ENCODE data around the gene MAP7. TPM values are rescaled to one million over a fixed set of nuclear protein-coding genes. Genes with fewer than 3 reads are reported as not detected.
A peak's percentile ranks its signal among the peaks of the same experiment; 100 is the strongest.

MAP7 gene
- total and polyA plus RNA-seq, 9 of the 15 experiments (the other 6 are each of a cell fraction or from before 2014, with no cell fraction given), result 0.76 to 7.7 (median 3.9) TPM

DNA sequence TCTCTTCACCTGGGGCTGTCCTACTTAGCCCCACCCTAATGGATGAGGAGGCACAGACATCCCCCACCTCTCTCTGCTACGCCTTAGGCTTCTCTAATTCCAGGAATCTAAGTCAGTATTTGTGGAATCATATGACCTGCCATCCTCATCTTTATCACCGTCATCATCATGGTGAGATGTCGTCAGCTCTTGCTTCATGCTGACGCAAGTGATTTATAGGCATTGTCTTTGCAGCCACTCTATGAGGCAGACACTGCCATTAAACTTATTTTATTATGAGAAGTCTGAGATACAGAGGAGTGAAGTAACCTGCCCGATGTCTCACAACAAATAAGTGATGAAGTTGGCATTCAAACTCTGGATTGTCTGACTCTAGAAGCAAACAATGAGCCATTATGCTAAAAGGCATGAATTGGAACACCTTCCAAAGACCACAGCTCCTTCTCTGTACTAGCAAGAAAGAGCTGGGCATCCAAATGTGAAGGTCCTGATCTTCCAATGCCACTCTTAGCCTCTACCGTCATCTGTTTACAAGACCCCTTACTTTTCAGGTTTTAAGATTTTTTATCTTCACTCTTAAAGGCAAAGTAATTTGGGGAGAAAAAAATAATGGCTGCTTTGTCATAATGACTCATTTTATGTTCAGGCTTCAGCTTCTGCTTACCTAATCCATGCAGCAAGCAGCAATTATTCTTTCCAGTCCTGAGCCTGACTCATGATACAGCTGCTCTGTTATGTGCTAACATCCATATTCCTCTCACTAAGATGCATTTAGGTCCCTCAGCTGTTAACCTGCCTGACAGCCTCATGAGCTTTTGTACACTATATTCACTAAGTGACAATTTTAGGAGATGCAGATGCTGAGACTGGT lies 146.9 kb downstream of the MAP7 start (continued):
- TF ChIP-seq PCBP2 (IDR thresholded peaks at IDR 0.05; ENCODE audit: low read depth, low read length, poor library complexity, severe bottlenecking), result no peak
- TF ChIP-seq ARNT (IDR thresholded peaks at IDR 0.05), result peak in 1 of 2 experiments; percentile 69; a peak in 1 of 4 replicates
- TF ChIP-seq GTF2A2 (tag; IDR thresholded peaks at IDR 0.05), result no peak
- TF ChIP-seq, protein P1, sequence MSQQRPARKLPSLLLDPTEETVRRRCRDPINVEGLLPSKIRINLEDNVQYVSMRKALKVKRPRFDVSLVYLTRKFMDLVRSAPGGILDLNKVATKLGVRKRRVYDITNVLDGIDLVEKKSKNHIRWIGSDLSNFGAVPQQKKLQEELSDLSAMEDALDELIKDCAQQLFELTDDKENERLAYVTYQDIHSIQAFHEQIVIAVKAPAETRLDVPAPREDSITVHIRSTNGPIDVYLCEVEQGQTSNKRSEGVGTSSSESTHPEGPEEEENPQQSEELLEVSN (IDR thresholded peaks at IDR 0.05; ENCODE audit: borderline replicate concordance in 1 of 2, extremely low read depth in 1 of 2, insufficient read depth in 1 of 2, insufficient read length in 1 of 2, low read depth in 1 of 2, low read length in 1 of 2, poor library complexity in 1 of 2, severe bottlenecking in 1 of 2), result no peak
- TF ChIP-seq, protein P2, sequence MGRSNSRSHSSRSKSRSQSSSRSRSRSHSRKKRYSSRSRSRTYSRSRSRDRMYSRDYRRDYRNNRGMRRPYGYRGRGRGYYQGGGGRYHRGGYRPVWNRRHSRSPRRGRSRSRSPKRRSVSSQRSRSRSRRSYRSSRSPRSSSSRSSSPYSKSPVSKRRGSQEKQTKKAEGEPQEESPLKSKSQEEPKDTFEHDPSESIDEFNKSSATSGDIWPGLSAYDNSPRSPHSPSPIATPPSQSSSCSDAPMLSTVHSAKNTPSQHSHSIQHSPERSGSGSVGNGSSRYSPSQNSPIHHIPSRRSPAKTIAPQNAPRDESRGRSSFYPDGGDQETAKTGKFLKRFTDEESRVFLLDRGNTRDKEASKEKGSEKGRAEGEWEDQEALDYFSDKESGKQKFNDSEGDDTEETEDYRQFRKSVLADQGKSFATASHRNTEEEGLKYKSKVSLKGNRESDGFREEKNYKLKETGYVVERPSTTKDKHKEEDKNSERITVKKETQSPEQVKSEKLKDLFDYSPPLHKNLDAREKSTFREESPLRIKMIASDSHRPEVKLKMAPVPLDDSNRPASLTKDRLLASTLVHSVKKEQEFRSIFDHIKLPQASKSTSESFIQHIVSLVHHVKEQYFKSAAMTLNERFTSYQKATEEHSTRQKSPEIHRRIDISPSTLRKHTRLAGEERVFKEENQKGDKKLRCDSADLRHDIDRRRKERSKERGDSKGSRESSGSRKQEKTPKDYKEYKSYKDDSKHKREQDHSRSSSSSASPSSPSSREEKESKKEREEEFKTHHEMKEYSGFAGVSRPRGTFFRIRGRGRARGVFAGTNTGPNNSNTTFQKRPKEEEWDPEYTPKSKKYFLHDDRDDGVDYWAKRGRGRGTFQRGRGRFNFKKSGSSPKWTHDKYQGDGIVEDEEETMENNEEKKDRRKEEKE (IDR thresholded peaks at IDR 0.05; ENCODE audit: borderline replicate concordance in 1 of 2, control insufficient read depth in 1 of 2, low read depth in 2 of 2, low read length in 1 of 2), result no peak
- no peak for TF ChIP-seq ZNF668 (CRISPR knock-in tag; IDR thresholded peaks at IDR 0.05)
- TF ChIP-seq COPS2 (conservative IDR thresholded peaks at IDR 0.05), result no peak
- TF ChIP-seq, protein P3, sequence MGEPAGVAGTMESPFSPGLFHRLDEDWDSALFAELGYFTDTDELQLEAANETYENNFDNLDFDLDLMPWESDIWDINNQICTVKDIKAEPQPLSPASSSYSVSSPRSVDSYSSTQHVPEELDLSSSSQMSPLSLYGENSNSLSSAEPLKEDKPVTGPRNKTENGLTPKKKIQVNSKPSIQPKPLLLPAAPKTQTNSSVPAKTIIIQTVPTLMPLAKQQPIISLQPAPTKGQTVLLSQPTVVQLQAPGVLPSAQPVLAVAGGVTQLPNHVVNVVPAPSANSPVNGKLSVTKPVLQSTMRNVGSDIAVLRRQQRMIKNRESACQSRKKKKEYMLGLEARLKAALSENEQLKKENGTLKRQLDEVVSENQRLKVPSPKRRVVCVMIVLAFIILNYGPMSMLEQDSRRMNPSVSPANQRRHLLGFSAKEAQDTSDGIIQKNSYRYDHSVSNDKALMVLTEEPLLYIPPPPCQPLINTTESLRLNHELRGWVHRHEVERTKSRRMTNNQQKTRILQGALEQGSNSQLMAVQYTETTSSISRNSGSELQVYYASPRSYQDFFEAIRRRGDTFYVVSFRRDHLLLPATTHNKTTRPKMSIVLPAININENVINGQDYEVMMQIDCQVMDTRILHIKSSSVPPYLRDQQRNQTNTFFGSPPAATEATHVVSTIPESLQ (CRISPR knock-in tag; IDR thresholded peaks at IDR 0.05), result no peak
- TF ChIP-seq, protein P4, sequence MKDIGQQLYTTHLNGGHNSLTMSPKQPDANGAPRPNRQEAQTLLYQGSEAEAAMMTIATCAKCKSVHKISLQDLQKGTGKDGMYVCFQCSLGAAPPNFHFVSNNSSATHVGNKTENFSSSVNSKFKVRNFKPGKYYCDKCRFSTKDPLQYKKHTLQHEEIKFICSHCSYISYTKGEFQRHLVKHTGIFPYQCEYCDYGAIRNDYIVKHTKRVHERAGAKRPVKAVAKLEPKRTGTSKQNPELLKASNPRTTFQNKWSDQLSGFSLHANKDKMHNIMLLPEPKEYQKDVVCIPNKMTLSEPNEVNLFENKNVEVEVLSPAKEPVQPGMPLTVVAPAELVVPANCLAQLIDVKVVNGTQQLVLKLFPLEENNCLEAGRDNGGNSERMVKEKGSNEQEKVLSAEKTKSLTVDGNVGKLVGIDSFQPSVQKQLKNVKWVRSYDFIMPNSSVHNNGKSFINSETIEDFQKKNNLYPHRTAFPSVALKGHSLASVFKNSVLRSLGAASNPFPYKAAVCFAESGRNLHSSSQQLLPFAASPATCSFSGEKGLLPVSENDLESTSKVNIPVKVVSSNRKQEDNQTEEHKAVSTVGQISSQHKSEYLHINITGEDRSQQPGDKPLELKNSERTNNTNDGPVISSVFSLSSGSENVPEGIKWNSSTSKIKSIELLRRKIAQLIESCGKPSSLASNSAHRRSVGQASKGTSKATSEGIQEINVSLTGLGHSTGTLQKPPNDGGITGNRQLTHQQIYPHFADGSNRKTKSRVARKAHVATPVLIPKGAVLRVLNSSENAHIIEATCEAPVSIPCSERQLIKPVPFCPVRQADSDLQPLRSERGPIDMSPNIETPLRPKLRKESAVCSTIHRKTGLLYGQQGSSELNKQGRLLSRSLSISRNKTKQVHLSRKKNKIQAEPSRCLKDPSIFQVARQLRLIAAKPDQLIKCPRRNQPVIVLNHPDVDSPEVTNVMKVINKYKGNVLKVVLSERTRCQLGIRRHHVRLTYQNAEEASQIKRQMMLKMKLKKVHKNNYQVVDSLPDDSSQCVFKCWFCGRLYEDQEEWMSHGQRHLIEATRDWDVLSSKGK (CRISPR knock-in tag; IDR thresholded peaks at IDR 0.05), result no peak
- peak; percentile 86 for TF ChIP-seq TEAD2 (tag; IDR thresholded peaks at IDR 0.05)
- no peak for TF ChIP-seq ZC3H8 (IDR thresholded peaks at IDR 0.05)
- TF ChIP-seq CSDE1 (IDR thresholded peaks at IDR 0.05), result peak in 1 of 2 experiments; percentile 66; a peak in 1 of 4 replicates
- TF ChIP-seq HDAC1 (IDR thresholded peaks at IDR 0.05), result no peak
